Activated naive CD8-positive, alpha-beta T cell treated with anti-CD3 and anti-CD28 coated beads for 36 hours (primary cell): ENCODE data around the gene TMED10. TPM values are rescaled to one million over a fixed set of nuclear protein-coding genes. Genes with fewer than 3 reads are reported as not detected.

Source experiments
- DNase-seq: peaks from one replicate; pipeline ENCODE4 v3.0.0; 2021
- H3K27ac Mint-ChIP-seq: one replicate; pipeline ENCODE4 v1.8.0; 2022; ENCODE audit warnings: mild to moderate bottlenecking, moderate library complexity, mixed read lengths
- H3K27me3 Mint-ChIP-seq: one replicate; pipeline ENCODE4 v1.8.0; 2022; ENCODE audit warnings: mild to moderate bottlenecking, mixed read lengths
- H3K36me3 Mint-ChIP-seq: one replicate; pipeline ENCODE4 v1.8.0; 2021; ENCODE audit warnings: mild to moderate bottlenecking, mixed read lengths
- H3K4me1 Mint-ChIP-seq: one replicate; pipeline ENCODE4 v1.8.0; 2021; ENCODE audit warnings: mixed read lengths
- H3K4me3 Mint-ChIP-seq: one replicate; pipeline ENCODE4 v1.8.0; 2022; ENCODE audit warnings: mild to moderate bottlenecking, moderate library complexity, mixed read lengths
- H3K9me3 Mint-ChIP-seq: one replicate; pipeline ENCODE4 v1.8.0; 2022; ENCODE audit warnings: mixed read lengths
- total RNA-seq, 2 experiments: library from RNA; stranded (reverse); gene quantifications; one replicate each; pipeline ENCODE4 v1.2.3, GENCODE V29; 2021

TMED10 gene
- total RNA-seq, result 100 to 1,000 TPM; 160 to 169 TPM

DNA sequence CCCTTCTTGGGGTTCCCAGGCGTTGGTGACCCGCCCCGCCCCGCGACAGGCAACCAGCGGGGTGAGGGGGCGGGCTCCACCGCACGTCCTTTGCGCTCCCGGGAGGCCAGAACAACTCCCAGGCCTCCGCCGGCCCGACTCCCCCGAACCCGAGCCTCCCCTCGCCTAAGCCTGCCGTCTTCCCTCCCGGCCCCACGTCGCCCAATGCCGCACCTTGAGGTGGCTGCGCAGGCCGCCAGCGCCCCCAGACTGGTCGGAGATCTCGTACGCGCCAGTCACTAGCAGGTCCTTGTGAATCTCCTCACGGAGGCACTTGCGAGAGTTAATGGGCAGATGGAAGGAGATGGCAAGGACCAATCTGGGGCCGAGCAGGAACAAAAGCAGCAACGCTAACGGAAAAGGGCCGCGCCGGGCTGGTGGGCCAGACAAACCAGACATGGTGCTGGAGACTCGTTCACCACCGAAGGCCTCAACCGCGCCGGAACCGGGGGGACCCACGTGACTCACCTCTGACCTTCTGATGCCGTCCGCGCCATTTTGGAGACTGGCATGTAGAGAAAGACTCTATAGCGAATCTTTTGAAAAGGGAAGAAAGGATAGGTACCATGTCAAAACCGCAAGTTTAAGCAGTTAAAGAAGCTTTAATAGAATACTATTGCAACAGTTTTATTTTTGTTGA lies at the start of gene TMED10:
Gene TMED10, minus strand, starts transcription at position 471 of the 679 bp plus-strand sequence. Its CDS starts 33 bp downstream, at position 438.
- peaks cover 36% of the 10 kb centered on the region for H3K4me1 Mint-ChIP-seq
- H3K36me3 Mint-ChIP-seq, result peaks cover 2% of the 10 kb centered on the region

DNA sequence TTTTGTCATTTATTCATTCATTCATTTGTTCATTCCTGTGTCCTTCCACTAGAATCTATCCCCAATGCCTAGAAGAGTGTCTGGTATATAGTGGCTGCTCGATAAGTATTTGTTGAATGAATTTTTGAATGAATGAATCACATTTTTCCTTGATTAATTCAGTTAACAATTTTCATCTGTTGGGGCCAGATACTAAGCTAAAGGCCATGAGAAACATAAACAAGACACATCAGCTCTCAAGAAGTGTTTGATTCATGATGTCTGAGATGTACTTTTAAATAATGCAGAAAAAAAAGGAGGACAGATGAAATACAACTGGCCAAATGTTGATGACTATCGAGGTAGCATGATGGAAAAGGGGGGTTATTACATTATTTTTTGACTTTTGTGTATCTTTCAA lies 48.1 kb upstream of the TMED10 start:
- no peaks in the 10 kb centered on the region for H3K9me3 Mint-ChIP-seq
- no peaks in the 10 kb centered on the region for H3K27me3 Mint-ChIP-seq
- H3K36me3 Mint-ChIP-seq, result no peaks in the 10 kb centered on the region
- H3K27ac Mint-ChIP-seq, result no peak overlapping the region
- no peak overlapping the region for H3K4me3 Mint-ChIP-seq
- H3K4me1 Mint-ChIP-seq, result peaks cover 24% of the 10 kb centered on the region
- no peak for DNase-seq

More for the DNA sequence above, at the start of gene TMED10:
- Mint-ChIP-seq H3K27me3 (no peaks in the 10 kb centered on the region), H3K9me3 (no peaks in the 10 kb centered on the region), H3K4me3 (peak within 1 kb of the TSS; percentile 92), H3K27ac (peak within 1 kb of the TSS; percentile 98)
- DNase-seq, result peak; percentile 89

DNA sequence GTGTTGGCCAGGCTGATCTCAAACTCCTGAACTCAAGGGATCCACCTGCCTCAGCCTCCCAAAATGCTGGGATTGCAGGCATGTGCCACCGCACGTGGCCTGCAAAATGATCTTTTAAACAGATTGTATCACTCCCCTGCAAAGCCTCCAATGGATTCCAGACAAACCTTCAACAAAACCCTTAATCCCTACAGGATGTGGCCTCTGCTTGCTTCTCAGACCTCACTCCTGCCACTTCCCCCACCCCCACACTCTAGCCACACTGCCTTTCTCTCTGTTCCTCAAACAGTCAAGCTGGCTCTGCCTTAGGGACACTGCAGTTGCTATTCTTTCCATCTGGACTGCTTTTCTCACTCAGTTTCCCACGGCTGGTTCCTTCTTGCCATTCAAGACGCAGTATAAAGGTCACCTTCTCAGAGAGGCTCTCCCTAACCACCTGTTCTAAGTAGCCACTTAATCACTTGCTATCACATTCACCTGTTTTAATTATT lies 47.3 kb upstream of the TMED10 start:
- H3K4me3 Mint-ChIP-seq, result no peak overlapping the region
- H3K27ac Mint-ChIP-seq, result no peak overlapping the region
- peaks cover 16% of the 10 kb centered on the region for H3K4me1 Mint-ChIP-seq
- H3K9me3 Mint-ChIP-seq, result no peaks in the 10 kb centered on the region
- no peaks in the 10 kb centered on the region for H3K27me3 Mint-ChIP-seq
- DNase-seq, result no peak
- H3K36me3 Mint-ChIP-seq, result no peaks in the 10 kb centered on the region

DNA sequence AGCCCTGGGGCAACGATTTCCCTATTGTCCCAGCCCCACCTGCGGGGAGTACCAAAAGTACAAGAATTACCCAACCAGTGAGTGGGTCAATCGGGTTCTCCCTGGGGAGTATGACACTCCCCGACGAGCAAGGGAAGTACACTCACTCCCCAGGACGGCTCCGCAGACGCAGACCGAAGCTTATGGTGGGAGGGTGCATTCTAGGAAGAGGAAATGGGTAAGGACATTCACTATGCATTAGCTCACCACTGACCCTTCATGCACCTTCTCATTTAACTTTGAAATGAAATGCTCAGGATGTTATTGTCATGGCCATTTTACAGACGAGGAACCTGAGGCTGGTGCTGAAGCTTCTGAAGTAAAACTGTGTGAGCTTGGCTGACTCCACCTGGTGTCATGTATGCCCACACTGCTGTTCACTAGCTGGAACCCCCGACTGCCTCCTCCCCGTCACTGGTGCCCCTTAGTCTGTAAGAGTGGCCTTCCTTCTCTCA lies 45.8 kb upstream of the TMED10 start:
- DNase-seq, result no peak
- H3K4me3 Mint-ChIP-seq, result no peak overlapping the region
- H3K9me3 Mint-ChIP-seq, result no peaks in the 10 kb centered on the region
- H3K27me3 Mint-ChIP-seq, result no peaks in the 10 kb centered on the region
- peaks cover 10% of the 10 kb centered on the region for H3K4me1 Mint-ChIP-seq
- H3K27ac Mint-ChIP-seq, result no peak overlapping the region
- no peaks in the 10 kb centered on the region for H3K36me3 Mint-ChIP-seq

DNA sequence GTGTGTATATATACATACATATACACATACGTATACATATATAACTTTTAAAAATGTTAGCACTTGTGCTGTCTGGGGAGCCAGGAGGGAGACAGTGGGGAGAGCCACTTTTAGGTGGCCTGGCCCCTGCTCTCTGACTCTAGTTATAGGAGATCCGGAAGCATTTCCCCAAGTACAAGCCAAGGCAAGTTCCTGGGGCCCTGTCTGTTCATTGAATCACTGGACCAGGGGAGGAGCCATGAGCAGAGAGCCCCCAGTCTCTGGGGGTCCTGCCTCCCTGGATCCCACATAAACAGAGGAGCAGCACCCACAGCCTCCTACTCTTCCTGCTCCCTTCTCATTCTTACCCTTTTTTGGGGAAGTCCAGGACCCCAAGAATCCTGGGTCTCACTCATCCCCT lies 45.4 kb upstream of the TMED10 start:
- Mint-ChIP-seq H3K27me3 (no peaks in the 10 kb centered on the region), H3K4me3 (no peak overlapping the region), H3K36me3 (no peaks in the 10 kb centered on the region)

GRCh38 chr14:75220156-75220555 lies 43.7 kb upstream of the TMED10 start:
- Mint-ChIP-seq H3K4me3 (no peak overlapping the region), H3K27ac (no peak overlapping the region), H3K4me1 (peaks cover 16% of the 10 kb centered on the region), H3K9me3 (no peaks in the 10 kb centered on the region), H3K36me3 (no peaks in the 10 kb centered on the region), H3K27me3 (no peaks in the 10 kb centered on the region)
- no peak for DNase-seq

More for the DNA sequence above, 45.4 kb upstream of the TMED10 start:
- Mint-ChIP-seq H3K9me3 (no peaks in the 10 kb centered on the region), H3K27ac (no peak overlapping the region), H3K4me1 (peaks cover 8% of the 10 kb centered on the region)
- no peak for DNase-seq

- H3K27ac Mint-ChIP-seq, result no peak overlapping the region
- H3K9me3 Mint-ChIP-seq, result no peaks in the 10 kb centered on the region
- no peaks in the 10 kb centered on the region for H3K27me3 Mint-ChIP-seq
- H3K4me3 Mint-ChIP-seq, result no peak overlapping the region
- H3K4me1 Mint-ChIP-seq, result peaks cover 15% of the 10 kb centered on the region
- DNase-seq, result no peak
- no peaks in the 10 kb centered on the region for H3K36me3 Mint-ChIP-seq
These were observed 41.2 kb upstream of the TMED10 start for GRCh38 chr14:75217508-75218206.

DNA sequence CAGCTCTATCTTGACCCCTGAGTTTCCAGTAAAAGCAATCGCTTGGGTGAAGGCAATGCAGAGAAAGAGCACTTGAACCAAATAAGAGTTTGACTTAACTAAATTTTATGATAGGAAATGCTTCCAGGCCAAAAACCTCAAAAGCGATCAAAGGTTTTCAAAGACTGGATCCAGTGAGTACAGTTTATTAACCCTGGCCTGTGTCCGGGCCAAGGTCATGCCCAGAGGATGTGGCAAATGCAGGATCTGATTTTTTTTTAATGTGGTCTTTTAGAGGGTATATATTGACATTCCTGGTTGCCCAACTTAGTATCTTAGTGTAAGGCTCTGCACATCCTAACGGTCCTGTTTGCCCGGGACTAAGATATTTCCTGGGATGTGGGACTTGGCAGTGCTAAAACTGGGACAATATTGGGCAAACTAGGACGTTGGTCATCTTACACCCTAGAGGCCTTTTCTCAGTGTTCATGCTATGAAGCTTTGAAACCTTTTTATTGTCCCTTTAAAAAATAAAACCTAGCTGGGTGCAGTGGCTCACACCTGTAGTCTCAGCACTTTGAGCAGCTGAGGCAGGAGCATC lies 40.1 kb upstream of the TMED10 start:
- Mint-ChIP-seq H3K4me3 (no peak overlapping the region), H3K36me3 (no peaks in the 10 kb centered on the region)
- DNase-seq, result no peak

GRCh38 chr14:75215520-75215919 lies 39.1 kb upstream of the TMED10 start:
- no peaks in the 10 kb centered on the region for H3K27me3 Mint-ChIP-seq
- no peaks in the 10 kb centered on the region for H3K9me3 Mint-ChIP-seq
- no peak overlapping the region for H3K27ac Mint-ChIP-seq
- peaks cover 15% of the 10 kb centered on the region for H3K4me1 Mint-ChIP-seq
- DNase-seq, result no peak
- no peaks in the 10 kb centered on the region for H3K36me3 Mint-ChIP-seq
- H3K4me3 Mint-ChIP-seq, result no peak overlapping the region

More for the DNA sequence above, 40.1 kb upstream of the TMED10 start:
- H3K9me3 Mint-ChIP-seq, result no peaks in the 10 kb centered on the region
- H3K4me1 Mint-ChIP-seq, result peaks cover 15% of the 10 kb centered on the region
- H3K27ac Mint-ChIP-seq, result no peak overlapping the region
- no peaks in the 10 kb centered on the region for H3K27me3 Mint-ChIP-seq

GRCh38 chr14:75214558-75214957 lies 38.1 kb upstream of the TMED10 start:
- H3K27me3 Mint-ChIP-seq, result no peaks in the 10 kb centered on the region
- DNase-seq, result no peak
- no peak overlapping the region for H3K4me3 Mint-ChIP-seq
- H3K9me3 Mint-ChIP-seq, result no peaks in the 10 kb centered on the region
- H3K27ac Mint-ChIP-seq, result no peak overlapping the region
- H3K4me1 Mint-ChIP-seq, result peaks cover 15% of the 10 kb centered on the region
- H3K36me3 Mint-ChIP-seq, result no peaks in the 10 kb centered on the region

GRCh38 chr14:75213172-75213571 lies 36.8 kb upstream of the TMED10 start:
- H3K4me1 Mint-ChIP-seq, result peaks cover 15% of the 10 kb centered on the region
- no peaks in the 10 kb centered on the region for H3K36me3 Mint-ChIP-seq
- H3K9me3 Mint-ChIP-seq, result no peaks in the 10 kb centered on the region
- no peak overlapping the region for H3K4me3 Mint-ChIP-seq
- H3K27ac Mint-ChIP-seq, result no peak overlapping the region
- DNase-seq, result no peak
- no peaks in the 10 kb centered on the region for H3K27me3 Mint-ChIP-seq

DNA sequence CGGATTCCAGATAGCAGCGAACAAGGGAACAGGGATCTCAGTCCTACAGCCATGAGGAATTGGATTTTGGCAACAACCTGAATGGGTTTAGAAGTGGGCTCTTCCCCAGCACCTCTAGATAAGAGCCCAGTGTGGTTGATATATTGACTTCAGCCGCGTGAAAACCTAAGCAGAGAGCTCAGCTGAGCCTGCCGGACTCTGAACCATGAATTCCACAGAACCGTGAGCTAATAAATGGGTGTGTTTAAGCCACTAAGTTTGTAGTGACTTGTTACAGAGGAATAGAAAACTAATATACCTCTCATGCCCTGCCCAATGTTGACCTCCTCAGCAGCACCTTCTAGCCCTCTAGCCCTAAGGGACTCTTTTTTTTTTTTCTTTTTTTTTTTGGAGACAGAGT lies 32.4 kb upstream of the TMED10 start:
- H3K9me3 Mint-ChIP-seq, result no peaks in the 10 kb centered on the region
- no peaks in the 10 kb centered on the region for H3K36me3 Mint-ChIP-seq
- no peak for DNase-seq
- H3K4me3 Mint-ChIP-seq, result no peak overlapping the region
- H3K27ac Mint-ChIP-seq, result no peak overlapping the region
- H3K27me3 Mint-ChIP-seq, result no peaks in the 10 kb centered on the region
- peaks cover 19% of the 10 kb centered on the region for H3K4me1 Mint-ChIP-seq

GRCh38 chr14:75206190-75206589 lies 29.8 kb upstream of the TMED10 start:
- Mint-ChIP-seq H3K36me3 (no peaks in the 10 kb centered on the region), H3K27ac (no peak overlapping the region), H3K9me3 (no peaks in the 10 kb centered on the region), H3K4me3 (no peak overlapping the region), H3K4me1 (peaks cover 19% of the 10 kb centered on the region), H3K27me3 (no peaks in the 10 kb centered on the region)
- DNase-seq, result no peak

GRCh38 chr14:75205591-75205990 lies 29.2 kb upstream of the TMED10 start:
- Mint-ChIP-seq H3K36me3 (no peaks in the 10 kb centered on the region), H3K27ac (peak overlapping the region; percentile 36), H3K4me1 (peaks cover 19% of the 10 kb centered on the region), H3K9me3 (no peaks in the 10 kb centered on the region), H3K27me3 (no peaks in the 10 kb centered on the region), H3K4me3 (no peak overlapping the region)
- DNase-seq, result no peak

DNA sequence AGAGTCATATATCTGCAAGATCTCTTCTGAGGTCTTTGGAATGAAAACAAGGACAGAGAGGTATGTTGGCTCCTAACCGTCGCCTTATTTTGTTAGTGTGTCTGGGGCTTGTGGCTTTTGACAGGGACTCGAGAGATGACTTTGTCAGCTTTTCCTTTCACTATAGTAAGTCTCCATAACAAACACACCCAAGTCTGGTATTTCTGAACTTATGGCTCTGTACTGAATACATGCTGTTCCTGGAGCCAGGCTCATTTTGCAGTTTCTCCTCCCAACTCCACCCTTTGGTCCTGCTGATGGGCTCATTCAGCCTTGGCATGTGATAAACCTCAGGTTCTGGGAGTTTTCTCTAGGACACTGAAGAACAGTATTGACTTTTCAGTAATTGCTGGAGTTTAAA lies 27.7 kb upstream of the TMED10 start:
- peaks cover 19% of the 10 kb centered on the region for H3K4me1 Mint-ChIP-seq
- no peak for DNase-seq
- no peak overlapping the region for H3K27ac Mint-ChIP-seq
- no peaks in the 10 kb centered on the region for H3K36me3 Mint-ChIP-seq
- H3K27me3 Mint-ChIP-seq, result no peaks in the 10 kb centered on the region
- no peaks in the 10 kb centered on the region for H3K9me3 Mint-ChIP-seq
- no peak overlapping the region for H3K4me3 Mint-ChIP-seq
